Endothelial cell of umbilical vein (primary cell): ENCODE measurements around the gene PLD1. TPM values are rescaled to one million over a fixed set of nuclear protein-coding genes. Genes with fewer than 3 reads are reported as not detected.

Experiments
- BruUV-seq: library from RNA; stranded (reverse); fragments of 400-500 nt; replicated peaks from 2 replicates; lab custom pipeline; 2021; lab: Mats Ljungman, UMichigan
- CTCF ChIA-PET: fragments of 300-600, 350-600 bp; sonication (Branson Sonifier 250); formaldehyde crosslinking; loops from one replicate; lab custom pipeline; 2021; ENCODE audit warnings: antibody characterized with exemption, inconsistent platforms; lab: Charles Lee
- POLR2A ChIA-PET: fragments of 300-600, 350-600 bp; sonication (Branson Sonifier 250); formaldehyde crosslinking; loops from one replicate; lab custom pipeline; 2021; ENCODE audit warnings: antibody characterized with exemption, inconsistent platforms; lab: Charles Lee
- DNase-seq: peaks from one replicate; pipeline ENCODE4 v3.0.0-alpha.2; 2011; ENCODE audit warnings: low read depth, low spot score
- FAIRE-seq: peaks from 2 replicates; lab custom pipeline; 2011; peaks lifted over from hg19 to GRCh38; lab: Jason Lieb, UNC
- H2AFZ ChIP-seq: 2 replicates; pipeline ENCODE4 v1.6.0; 2012; ENCODE audit warnings: low read depth, low read length, control low read depth, inconsistent platforms
- H3K27ac ChIP-seq: 2 replicates; pipeline ENCODE4 v1.5.1; 2011; ENCODE audit warnings: low read depth, mild to moderate bottlenecking, control low read depth, low read length, moderate library complexity; ENCODE audit not compliant: insufficient read depth
- H3K27me3 ChIP-seq, 2 experiments: 2 replicates each; pipeline versions ENCODE4 v1.6.0 to v1.6.1; 2011; ENCODE audit warnings: low read length in 2 of 2, mixed read lengths in 1 of 2; ENCODE audit not compliant: control insufficient read depth in 2 of 2, insufficient read depth in 2 of 2
- H3K36me3 ChIP-seq, 2 experiments: 2 replicates in 1 of 2; 3 replicates in 1 of 2; pipeline ENCODE4 v1.5.1; 2011; ENCODE audit warnings: low read length in 2 of 2, mild to moderate bottlenecking in 1 of 2, moderate library complexity in 1 of 2; ENCODE audit not compliant: control insufficient read depth in 2 of 2, insufficient read depth in 2 of 2; ENCODE audit errors: extremely low read depth in 1 of 2
- H3K4me1 ChIP-seq: 3 replicates; pipeline ENCODE4 v1.5.1; 2011; ENCODE audit warnings: mild to moderate bottlenecking, low read length; ENCODE audit not compliant: control insufficient read depth, insufficient read depth; ENCODE audit errors: extremely low read depth
- H3K4me2 ChIP-seq: 2 replicates; pipeline ENCODE4 v1.6.1; 2011; ENCODE audit warnings: low read length, control low read depth, mixed read lengths; ENCODE audit not compliant: insufficient read depth
- H3K4me3 ChIP-seq, 3 experiments: fragments of 200-600 bp in 1 of 3; sonication (generic), shearing (Covaris generic) in 1 of 3; replicated peaks in 1 of 3; 2 replicates each; pipeline ENCODE4 v1.5.1; 2011 to 2016; ENCODE audit warnings: control low read depth in 3 of 3, low read length in 3 of 3, mild to moderate bottlenecking in 2 of 3, inconsistent platforms in 1 of 3, low read depth in 1 of 3, moderate library complexity in 1 of 3; ENCODE audit not compliant: insufficient read depth in 1 of 3
- H3K79me2 ChIP-seq: 2 replicates; pipeline ENCODE4 v1.6.0; 2012; ENCODE audit warnings: low read length, inconsistent platforms; ENCODE audit not compliant: control insufficient read depth, insufficient read depth
- H3K9ac ChIP-seq: replicated peaks from 2 replicates; pipeline ENCODE3; 2011; ENCODE audit warnings: low read length, control low read depth; ENCODE audit not compliant: insufficient read depth; ENCODE audit errors: extremely low read depth
- H3K9me1 ChIP-seq: replicated peaks from 3 replicates; pipeline ENCODE4 v1.6.0; 2011; ENCODE audit warnings: mild to moderate bottlenecking, low read length; ENCODE audit not compliant: control insufficient read depth, insufficient read depth; ENCODE audit errors: extremely low read depth
- H3K9me3 ChIP-seq: replicated peaks from 2 replicates; pipeline ENCODE4 v1.5.1; 2012; ENCODE audit warnings: low read length, inconsistent platforms; ENCODE audit not compliant: control insufficient read depth, insufficient read depth
- H4K20me1 ChIP-seq: replicated peaks from 2 replicates; pipeline ENCODE3; 2011; ENCODE audit warnings: mild to moderate bottlenecking, low read length; ENCODE audit not compliant: control insufficient read depth, insufficient read depth; ENCODE audit errors: extremely low read depth
- CTCF ChIP-seq, 2 donors: IDR thresholded peaks; 1 replicate in 1 of 2; 2 replicates in 1 of 2; pipeline ENCODE4 v1.5.1; 2011; ENCODE audit warnings: low read length in 2 of 2, mild to moderate bottlenecking in 2 of 2, moderate library complexity in 2 of 2, control low read depth in 1 of 2, inconsistent platforms in 1 of 2, low read depth in 1 of 2; ENCODE audit not compliant: insufficient read depth in 1 of 2; ENCODE audit errors: extremely low read depth in 1 of 2
- EZH2 ChIP-seq: IDR thresholded peaks from 2 replicates; pipeline ENCODE4 v1.6.1; 2012; ENCODE audit warnings: borderline replicate concordance, low read depth, mild to moderate bottlenecking, moderate library complexity, low read length, inconsistent platforms; ENCODE audit not compliant: severe bottlenecking
- FOS ChIP-seq: IDR thresholded peaks from 2 replicates; pipeline ENCODE4 v1.6.1; 2011; ENCODE audit warnings: mild to moderate bottlenecking, low read length, moderate library complexity, borderline replicate concordance; ENCODE audit not compliant: insufficient read depth
- GATA2 ChIP-seq: IDR thresholded peaks from 2 replicates; pipeline ENCODE4 v1.7.0; 2011; ENCODE audit warnings: low read depth, mild to moderate bottlenecking, moderate library complexity, mixed read lengths, low read length; ENCODE audit not compliant: insufficient read length, insufficient read depth
- JUN ChIP-seq: IDR thresholded peaks from 2 replicates; pipeline ENCODE4 v1.6.1; 2011; ENCODE audit warnings: borderline replicate concordance, low read depth; ENCODE audit not compliant: insufficient read length, insufficient read depth
- MAX ChIP-seq: IDR thresholded peaks from 2 replicates; pipeline ENCODE4 v1.6.1; 2011; ENCODE audit not compliant: insufficient read depth, insufficient read length
- MYC ChIP-seq: IDR thresholded peaks from one replicate; pipeline ENCODE4 v1.6.1; 2011; ENCODE audit warnings: mild to moderate bottlenecking, low read depth, low read length
- POLR2A ChIP-seq: IDR thresholded peaks from 2 replicates; pipeline ENCODE4 v1.6.1; 2012; ENCODE audit warnings: low read depth, mild to moderate bottlenecking, control low read depth, low read length
- POLR2AphosphoS5 ChIP-seq: IDR thresholded peaks from 2 replicates; pipeline ENCODE4 v1.6.1; 2012; ENCODE audit warnings: low read depth, mild to moderate bottlenecking, control low read depth, low read length, moderate library complexity; ENCODE audit not compliant: insufficient read depth
- dilution Hi-C: fragments of 300-500 bp; cut with MboI; formaldehyde crosslinking; loops from one replicate; pipeline ENCODE4 v1.15.0; 2019; ENCODE audit warnings: low sequenced_read_pairs; ENCODE audit not compliant: extremely low pct_ligation_motif_present
- intact Hi-C: fragments of 100-400 bp; cut with micrococcal nuclease; formaldehyde crosslinking; loops from one replicate; pipeline ENCODE4 v1.10.0; 2022
- polyA plus RNA-seq, 4 experiments: library from polyadenylated mRNA; depleted of rRNA in 3 of 4; stranded (reverse) in 3 of 4; unstranded in 1 of 4; fragments of >200 nt; gene quantifications; 2 replicates each; pipeline versions ENCODE4 v1.2.1 to v1.2.3, GENCODE V29; 2011 to 2012; ENCODE audit warnings: missing spikeins in 1 of 4
- total RNA-seq: library from RNA; stranded (reverse); gene quantifications from 2 replicates; pipeline ENCODE4 v1.2.3, GENCODE V29; 2021

The PLD1 gene
- total and polyA plus RNA-seq, 2 donors (not counting 3 experiments of a cell fraction or from before 2014, with no cell fraction given) = 42.0 to 108 TPM

GRCh38 chr3:171622126-171622525 lies 188.2 kb downstream of the PLD1 start:
- CTCF ChIA-PET = interaction anchor here (0.8 to 2.2 kb wide), 2 partner anchors 151 to 212 kb away, joined by 3 to 6 read pairs; no protein-coding TSS in a partner anchor
- dilution Hi-C loops = no loop called here
- no peak overlapping the region for H3K4me2 ChIP-seq

More at GRCh38 chr3:171622126-171622525, 188.2 kb downstream of the PLD1 start:
- H2AFZ ChIP-seq = no peak overlapping the region
- no peaks in the 10 kb centered on the region for H3K9me1 ChIP-seq
- no TSS peak for BruUV-seq
- no peak overlapping the region for H3K4me3 ChIP-seq
- H3K36me3 ChIP-seq = peaks cover 0 to 4% of the 10 kb centered on the region in 2 experiments
- DNase-seq = no peak
- H3K27me3 ChIP-seq = no peaks in the 10 kb centered on the region
- no peak for FAIRE-seq
- no peak for TF ChIP-seq MYC
- TF ChIP-seq GATA2 = no peak
- TF ChIP-seq POLR2A = no peak
- no peak for TF ChIP-seq CTCF (IDR thresholded peaks at IDR 0.05; ENCODE audit: extremely low read depth in 1 of 2, insufficient read depth in 1 of 2, low read depth in 1 of 2, low read length in 2 of 2)
- no peak for TF ChIP-seq POLR2AphosphoS5
- TF ChIP-seq EZH2 = no peak
- no peak for TF ChIP-seq FOS
- no peak for TF ChIP-seq JUN
- TF ChIP-seq MAX = no peak
- no peak overlapping the region for H3K27ac ChIP-seq
- H3K4me1 ChIP-seq = no peaks in the 10 kb centered on the region
- intact Hi-C loops = no loop called here
- H3K9ac ChIP-seq = no peak overlapping the region
- POLR2A ChIA-PET = no interaction called here
- H3K79me2 ChIP-seq = no peaks in the 10 kb centered on the region
- H4K20me1 ChIP-seq = no peaks in the 10 kb centered on the region
- no peaks in the 10 kb centered on the region for H3K9me3 ChIP-seq
